NAMALWA (cell line): Measurements from ENCODE around the gene CWC25.
"Not testable (repeated sequence)": the region's sequence is repeated elsewhere in the genome, so short reads cannot be mapped to it uniquely, and the experiment has no call there.

Source experiments
- DNase-seq: peaks from one replicate; pipeline ENCODE4 v3.0.0-alpha.2; 2015; ENCODE audit warnings: low spot score

The CWC25 gene

GRCh38 chr17:38824899-38825761 lies at the start of gene CWC25:
CWC25 (minus strand) TSS chr17:38825321; CDS start chr17:38825183, 138 bp downstream.
- peak; percentile 97 for DNase-seq

GRCh38 chr17:38873640-38874380 lies 48.7 kb upstream of the CWC25 start:
- DNase-seq, result no peak

- DNase-seq, result no peak
Measured at GRCh38 chr17:38872671-38873385, 47.7 kb upstream of the CWC25 start.

- DNase-seq, result peak; percentile 63
Measured at GRCh38 chr17:38872027-38872511, 46.9 kb upstream of the CWC25 start.

GRCh38 chr17:38871247-38872015 lies 46.3 kb upstream of the CWC25 start:
- peak; percentile 69 for DNase-seq

GRCh38 chr17:38870259-38871165 lies 45.4 kb upstream of the CWC25 start:
- DNase-seq, result peak; percentile 68

- DNase-seq, result peak; percentile 92
Measured at GRCh38 chr17:38869526-38870258, 44.6 kb upstream of the CWC25 start, which contains the start of gene LASP1. LASP1 (plus strand) TSS chr17:38870058; CDS start chr17:38870190, 132 bp downstream.

GRCh38 chr17:38868817-38869525 lies 43.9 kb upstream of the CWC25 start:
- DNase-seq, result peak; percentile 93

- DNase-seq, result peak; percentile 80
Measured at GRCh38 chr17:38867968-38868816, 43.1 kb upstream of the CWC25 start.

- DNase-seq, result peak; percentile 89
Measured at GRCh38 chr17:38867179-38867967, 42.3 kb upstream of the CWC25 start.

GRCh38 chr17:38864636-38865398 lies 39.7 kb upstream of the CWC25 start:
- no peak for DNase-seq

- DNase-seq, result peak; percentile 58
Measured at GRCh38 chr17:38861399-38861843, 36.3 kb upstream of the CWC25 start.

GRCh38 chr17:38857271-38857670 lies 32.1 kb upstream of the CWC25 start:
- no peak for DNase-seq

- not testable (repeated sequence) for DNase-seq
Measured at GRCh38 chr17:38855101-38855714, 30.1 kb upstream of the CWC25 start.

- peak; percentile 98 for DNase-seq
Measured at GRCh38 chr17:38853292-38854219, 28.4 kb upstream of the CWC25 start, which contains the start of gene RPL23. RPL23 (minus strand) TSS chr17:38853721; CDS start chr17:38853710, 11 bp downstream.
